Measurements from ENCODE around the gene BMPR2.
"Not testable (repeated sequence)": the region's sequence is repeated elsewhere in the genome, so short reads cannot be mapped to it uniquely, and the experiment has no call there.

BMPR2 gene

DNA sequence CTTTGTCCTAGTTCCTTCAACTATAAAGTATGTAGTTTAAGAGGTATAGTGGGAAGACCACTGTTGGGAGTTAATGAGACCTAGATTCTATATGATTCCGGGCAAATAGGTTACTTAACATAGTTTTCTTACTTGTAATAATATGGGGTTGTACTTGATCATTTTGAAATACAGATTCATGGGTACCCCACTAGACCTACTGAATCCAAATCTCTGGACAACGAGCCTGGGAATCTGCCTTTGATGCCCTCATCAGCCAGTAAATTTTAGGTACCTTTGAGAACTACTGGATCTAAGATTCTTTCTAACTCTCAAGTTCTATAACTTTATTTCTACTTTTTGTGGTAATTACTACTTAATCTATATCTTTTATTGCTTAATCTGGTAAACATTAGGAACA is 6.6 kb downstream of the BMPR2 start:
- no peak for DNase-seq (ENCODE audit: low read depth)

DNA sequence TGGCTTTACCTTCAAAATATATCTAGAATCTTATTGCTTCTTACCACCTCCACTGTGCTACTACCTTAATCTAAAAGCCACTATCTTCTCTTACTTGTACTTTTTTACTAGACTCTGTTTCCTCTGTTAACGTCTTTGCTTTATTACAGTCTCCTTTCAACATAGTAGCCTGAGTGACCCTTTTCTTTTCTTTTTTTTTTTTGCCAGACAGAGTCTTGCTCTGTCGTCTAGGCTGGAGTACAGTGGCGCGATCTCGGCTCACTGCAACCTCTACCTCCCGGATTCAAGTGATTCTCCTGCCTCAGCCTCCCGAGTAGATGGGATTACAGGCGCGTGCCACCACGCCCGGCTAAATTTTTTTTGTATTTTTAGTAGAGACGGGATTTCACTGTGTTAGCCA is 10.4 kb downstream of the BMPR2 start:
- not testable (repeated sequence) for DNase-seq (ENCODE audit: low read depth)

DNA sequence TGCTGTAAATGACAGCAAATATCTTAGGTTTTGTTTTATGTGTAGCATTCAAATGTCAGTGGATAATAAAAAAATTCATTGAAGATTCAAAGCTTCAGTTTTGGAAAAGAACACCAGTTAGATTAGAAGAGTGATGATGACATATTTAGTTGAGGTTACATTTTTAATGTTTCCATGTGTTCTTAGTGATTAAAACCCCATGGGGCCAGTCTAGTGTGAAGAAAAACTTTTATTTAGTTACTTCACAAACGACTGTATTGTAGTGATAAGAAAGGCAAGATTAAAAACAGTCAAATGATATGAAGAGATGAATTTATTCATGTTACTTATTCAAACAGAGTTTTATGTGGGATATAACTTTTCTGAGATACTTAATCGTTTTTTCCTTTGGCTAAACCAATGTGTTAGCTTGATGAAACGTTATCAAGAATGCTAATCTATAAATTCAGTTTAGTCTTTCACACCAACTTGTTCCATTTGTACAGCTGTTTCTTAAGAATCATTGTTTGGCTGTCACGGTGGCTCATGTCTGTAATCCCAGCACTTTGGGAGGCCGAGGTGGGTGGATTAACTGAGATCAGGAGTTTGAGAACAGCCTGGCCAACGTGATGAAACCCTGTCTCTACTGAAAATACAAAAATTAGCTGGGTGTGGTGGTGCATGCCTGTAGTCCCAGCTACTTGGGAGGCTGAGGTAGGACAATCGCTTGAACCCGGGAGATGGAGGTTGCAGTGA is 11.6 kb downstream of the BMPR2 start:
- no peak for DNase-seq (ENCODE audit: low read depth)

DNA sequence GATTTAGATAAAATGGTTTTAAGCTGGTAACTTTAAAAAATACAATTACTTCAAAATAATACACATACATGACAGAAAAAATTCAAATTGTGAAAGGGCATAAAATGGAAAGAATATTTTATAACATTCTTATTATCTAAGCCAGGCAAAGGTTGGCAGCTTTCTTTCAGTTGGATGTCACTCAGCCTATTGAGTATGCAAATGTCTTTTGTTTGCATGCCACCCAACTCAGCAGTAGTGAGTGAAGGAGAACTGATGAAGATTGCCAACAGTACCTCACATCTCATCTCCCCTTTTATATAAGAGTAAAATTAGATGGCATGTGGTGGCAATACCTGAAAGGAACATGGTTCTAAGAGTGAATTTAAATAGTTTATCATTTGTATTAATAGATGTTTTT is 24.8 kb downstream of the BMPR2 start:
- no peak for DNase-seq (ENCODE audit: low read depth)

DNA sequence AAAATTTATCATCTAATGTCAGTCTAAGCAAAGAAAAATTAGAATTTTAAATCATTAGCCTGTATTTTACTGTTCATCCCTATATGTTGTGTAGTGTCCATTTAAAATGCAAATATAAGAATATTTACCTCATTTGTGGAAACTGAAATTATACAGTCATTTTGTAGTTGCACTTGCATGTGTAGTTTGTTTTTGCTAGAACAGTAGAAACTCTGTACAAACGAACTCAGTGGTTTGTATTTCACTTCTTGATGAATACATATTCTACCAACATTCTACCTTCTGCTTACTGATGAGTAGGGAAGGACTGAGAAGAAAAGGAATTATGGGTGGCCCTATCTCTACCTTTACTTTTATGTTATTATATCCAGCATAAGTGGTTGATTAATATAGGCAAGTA is 29.7 kb downstream of the BMPR2 start:
- no peak for DNase-seq (ENCODE audit: low read depth)

DNA sequence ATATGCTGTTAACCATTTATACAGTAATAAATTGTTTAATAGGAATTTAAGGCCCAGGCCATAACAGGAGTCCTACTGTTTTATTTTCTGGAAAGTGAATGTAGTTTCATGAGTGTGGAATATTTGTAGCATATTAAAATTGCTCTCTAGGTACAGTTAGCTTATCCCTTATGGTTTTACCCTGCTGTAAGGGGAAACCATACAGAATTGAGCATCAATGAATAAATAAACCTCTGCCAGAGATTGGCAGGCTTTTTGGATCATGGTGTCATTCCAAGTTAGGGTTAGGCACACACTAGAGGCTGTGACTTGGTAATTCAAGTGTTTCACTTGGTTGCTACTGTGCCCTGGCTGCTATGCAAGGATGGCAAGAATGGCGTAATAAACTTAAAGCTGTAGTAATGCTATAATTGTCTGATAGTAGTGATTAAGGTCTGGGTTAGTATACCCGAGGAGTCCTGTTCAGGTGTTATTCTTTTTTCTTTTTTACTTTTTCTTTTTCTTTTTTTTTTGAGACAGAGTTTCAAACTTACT is 30.4 kb downstream of the BMPR2 start:
- no peak for DNase-seq (ENCODE audit: low read depth)

DNA sequence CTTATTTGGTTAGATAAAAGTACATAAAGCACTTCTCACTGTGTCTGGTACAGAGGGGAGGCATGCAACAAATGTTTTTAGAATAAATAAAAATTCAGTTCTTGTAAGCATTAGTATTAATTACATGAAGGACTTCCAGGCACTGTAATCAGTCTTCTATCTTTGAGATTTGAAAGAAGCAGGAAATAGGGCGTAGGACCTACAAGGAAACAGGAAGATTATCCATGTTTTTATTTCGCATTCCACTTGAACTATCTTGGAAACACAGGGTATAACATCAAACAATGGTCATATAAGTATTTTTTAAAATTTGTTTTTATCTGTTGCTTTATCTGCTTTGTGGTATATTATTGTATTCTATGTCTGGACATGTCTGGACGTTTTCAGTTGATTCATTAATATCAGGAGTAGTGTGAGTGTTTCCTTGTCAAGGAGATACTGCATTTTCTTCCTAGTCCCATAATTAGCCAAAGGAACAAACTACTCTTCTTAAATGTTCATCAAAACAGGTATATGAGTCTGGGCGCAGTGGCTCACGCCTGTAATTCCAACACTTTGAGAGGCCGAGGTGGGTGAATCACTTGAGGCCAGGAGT is 32.5 kb downstream of the BMPR2 start:
- no peak for DNase-seq (ENCODE audit: low read depth)

DNA sequence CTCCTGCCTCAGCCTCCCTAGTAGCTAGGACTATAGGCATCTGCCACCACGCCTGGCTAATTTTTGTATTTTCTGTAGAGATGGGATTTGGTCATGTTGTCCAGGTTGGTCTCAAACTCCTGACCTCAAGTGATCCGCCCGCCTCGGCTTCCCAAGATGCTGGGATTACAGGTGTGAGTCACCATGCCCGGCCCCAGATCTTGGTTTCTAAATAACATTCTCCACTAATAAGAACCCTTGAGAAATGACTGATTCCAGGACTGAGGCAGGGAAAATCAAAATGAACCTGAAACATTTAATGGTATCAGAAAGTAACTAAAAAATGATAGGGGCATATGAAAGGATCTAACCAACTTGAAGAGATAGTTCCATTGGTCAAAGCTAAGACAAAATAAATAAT is 34.0 kb downstream of the BMPR2 start:
- no peak for DNase-seq (ENCODE audit: low read depth)

DNA sequence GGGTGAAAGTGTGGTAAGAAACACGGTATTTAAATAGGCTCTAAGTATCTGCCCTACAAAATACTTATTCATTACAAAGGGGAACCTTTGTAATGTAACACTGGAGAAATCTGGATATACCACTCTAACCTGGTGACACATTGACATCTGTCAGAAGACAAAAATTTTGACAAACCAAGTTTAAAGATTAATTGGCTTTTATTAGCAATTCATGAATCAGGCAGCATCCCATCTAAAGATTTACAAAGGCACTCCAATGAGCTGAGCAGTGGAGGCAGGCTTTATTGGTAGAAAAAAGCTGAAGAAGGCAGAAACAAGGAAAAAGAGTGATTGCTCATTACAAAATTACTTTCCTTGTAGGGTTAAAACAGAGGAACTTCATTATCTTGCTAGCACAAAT is 35.0 kb downstream of the BMPR2 start:
- DNase-seq (ENCODE audit: low read depth): no peak

DNA sequence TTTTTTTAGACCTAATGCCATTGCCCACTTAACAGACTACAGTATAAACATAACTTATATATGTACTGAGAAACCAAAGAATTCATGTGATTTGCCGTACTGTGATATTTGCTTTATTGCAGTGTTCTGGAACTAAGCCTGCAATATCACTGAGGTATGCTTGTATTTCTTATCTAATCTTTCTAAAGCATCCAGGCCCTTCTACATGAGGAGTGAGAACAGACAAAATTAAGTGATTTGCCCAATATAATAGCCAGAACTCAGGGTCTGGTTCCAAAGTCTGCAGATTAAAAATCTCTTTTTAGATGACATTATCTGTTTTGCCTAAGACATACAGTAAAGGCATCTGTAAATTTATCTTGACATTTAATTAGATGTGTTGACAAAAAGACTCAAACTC is 41.9 kb downstream of the BMPR2 start:
- no peak for DNase-seq (ENCODE audit: low read depth)

DNA sequence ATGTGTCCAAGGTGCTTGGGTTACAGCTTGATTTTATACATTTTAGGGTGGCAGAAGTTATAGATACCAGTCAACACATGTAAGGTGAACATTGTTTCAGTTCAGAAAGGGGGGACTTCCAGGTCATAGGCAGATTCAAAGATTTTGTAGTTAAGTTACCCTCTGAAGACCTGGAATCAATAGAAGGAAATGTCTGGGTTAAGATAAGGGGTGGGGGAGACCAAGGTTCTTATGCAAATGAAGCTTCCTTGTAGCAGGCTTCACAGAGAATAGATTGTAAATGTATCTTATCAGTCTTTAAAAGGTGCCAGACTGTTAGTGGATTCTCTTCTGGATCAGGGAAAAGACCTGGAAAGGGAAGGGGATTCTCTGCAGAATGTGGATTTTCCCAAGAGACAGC is 42.4 kb downstream of the BMPR2 start:
- DNase-seq (ENCODE audit: low read depth): no peak

DNA sequence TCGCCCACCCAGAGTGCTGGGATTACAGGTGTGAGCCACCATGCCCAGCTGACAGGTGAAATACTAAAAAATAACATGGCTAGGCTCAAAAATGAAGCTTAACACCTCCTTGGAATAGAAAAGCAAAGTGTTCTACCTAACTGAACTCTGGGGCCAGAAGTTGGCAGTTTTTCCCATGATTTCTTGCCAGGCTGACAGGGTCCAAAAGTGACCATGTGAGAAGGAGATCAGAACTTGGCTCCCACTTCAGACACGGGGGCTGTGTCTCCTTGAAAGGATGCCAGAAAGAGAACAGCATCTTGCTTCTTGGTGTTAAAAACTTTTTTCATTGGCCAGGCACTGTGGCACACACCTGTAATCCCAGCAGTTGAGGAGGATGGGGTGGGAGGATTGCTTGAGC is 47.0 kb downstream of the BMPR2 start:
- DNase-seq (ENCODE audit: low read depth): no peak

DNA sequence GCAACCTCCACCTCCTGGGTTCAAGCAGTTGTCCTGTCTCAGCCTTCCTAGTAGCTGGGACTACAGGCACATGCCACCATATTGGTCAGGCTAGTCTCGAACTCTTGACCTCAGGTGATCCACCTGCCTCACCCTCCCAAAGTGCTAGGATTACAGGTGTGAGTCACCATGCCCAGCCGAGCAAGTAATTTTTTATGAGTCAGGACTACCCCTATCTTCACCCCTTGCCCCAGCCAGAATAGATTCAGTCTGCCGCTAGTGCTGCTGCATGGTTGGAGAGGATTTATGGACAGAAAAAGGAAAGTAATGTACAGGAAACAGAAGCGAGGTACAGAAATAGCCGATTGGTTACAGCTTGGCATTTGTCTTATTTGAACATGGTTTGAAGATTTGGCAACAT is 48.9 kb downstream of the BMPR2 start:
- no peak for DNase-seq (ENCODE audit: low read depth)

DNA sequence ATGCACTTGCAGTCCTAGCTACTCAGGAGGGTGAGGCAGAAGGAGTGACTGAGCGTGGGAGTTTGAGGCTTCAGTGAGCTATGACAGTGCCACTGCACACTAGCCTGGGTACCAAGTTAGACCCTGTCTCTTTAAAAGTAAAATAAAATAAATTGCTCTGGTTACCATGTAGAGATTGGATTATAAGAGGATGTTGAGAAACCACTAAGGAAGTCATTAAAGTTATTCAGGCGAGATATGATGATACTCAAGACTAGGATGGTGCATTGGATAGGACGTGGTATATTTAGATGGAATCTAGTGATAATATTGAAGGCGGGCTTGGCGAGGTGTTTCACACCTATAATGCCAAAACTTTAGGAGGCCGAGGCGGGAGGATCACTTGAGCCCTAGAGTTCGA is 50.6 kb downstream of the BMPR2 start:
- DNase-seq (ENCODE audit: low read depth): no peak

DNA sequence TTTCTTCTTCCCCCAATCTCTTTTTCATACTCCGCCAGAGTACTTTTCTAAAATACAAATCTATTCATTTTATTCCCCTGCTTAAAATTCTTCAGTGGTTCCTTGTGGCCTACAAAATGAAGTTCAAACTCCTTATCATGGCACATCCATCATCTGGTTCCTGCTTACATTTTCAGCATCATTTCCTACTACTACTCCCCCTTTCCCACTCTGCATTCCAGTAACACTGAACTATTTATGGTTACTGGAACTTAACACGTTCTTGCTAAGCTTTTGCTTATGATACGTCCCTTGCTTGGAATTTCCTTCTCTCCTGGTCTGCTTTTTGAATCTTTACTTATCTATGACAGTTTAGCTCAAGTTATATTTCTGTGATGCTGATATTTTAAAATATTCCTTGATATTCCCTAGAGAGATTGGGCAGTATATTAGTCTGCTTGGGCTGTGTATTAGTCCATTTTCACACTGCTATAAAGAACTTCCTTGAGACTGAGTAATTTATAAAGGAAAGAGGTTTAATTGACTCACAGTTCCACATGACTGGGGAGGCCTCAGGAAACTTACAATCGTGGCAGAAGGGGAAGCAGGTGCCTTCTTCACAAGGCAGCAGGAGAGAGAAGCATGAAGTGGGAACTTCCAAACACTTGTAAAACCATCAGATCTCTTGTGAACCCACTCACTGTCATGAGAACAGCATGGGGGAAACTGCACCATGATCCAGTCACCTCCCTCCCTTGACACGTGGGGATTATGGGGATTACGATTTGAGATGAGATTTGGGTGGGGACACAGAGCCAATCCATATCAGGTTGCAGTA is 53.2 kb downstream of the BMPR2 start:
- DNase-seq (ENCODE audit: low read depth): no peak

DNA sequence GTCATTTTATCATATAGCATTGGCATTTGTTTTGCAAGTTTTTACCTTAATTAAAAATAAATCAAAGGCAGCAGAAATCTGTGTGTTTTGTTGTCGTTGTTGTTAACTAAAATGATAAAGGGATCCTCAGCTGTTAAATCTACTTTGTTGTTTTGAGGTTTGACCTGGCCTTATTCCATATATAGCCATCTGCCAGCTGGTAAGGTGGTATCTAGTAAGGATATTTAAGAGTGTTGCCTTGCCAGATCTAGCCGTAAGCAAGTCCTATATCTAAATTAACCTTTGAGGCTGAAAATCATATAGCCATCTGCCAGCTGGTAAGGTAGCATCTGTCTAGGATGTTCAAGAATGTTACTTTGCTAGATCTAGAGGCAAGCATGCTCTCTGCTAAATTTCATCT is 56.6 kb downstream of the BMPR2 start:
- DNase-seq (ENCODE audit: low read depth): no peak

DNA sequence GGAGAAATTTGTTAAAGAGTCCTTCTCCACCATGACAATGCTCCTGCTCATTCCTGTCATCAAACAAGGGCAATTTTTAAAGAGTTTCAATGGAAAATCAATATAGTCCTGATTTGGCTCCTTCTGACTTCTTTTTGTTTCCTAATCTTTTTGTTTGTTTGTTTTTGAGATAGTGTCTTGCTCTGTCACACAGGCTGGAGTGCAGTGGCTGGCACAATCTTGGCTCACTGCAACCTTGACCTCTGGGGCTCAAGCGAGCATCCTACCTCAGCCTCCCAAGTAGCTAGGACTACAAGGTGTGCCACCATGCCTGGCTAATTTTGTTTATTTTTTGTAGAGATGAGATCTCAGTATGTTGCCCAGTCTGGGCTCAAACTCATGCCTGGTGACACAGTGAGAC is 58.3 kb downstream of the BMPR2 start:
- DNase-seq (ENCODE audit: low read depth): no peak

DNA sequence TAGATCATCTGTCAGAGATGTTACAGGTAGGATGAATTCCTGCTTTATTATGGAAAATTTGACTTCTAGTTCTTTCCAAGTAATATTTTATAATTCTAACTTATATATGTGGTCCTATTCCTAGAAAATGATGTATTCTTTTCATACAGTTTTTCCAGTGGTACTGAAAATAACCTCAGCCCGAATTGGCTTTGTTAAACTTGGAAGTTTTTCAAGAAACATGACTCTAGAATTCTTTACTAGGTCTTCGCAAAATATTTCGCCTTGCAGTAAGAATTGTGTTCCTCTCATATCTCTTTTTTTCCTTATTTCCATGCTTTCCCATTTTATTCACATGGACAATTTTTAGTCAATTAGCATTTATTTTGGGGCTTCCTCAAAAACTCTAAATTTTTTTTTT is 60.5 kb downstream of the BMPR2 start:
- no peak for DNase-seq (ENCODE audit: low read depth)

DNA sequence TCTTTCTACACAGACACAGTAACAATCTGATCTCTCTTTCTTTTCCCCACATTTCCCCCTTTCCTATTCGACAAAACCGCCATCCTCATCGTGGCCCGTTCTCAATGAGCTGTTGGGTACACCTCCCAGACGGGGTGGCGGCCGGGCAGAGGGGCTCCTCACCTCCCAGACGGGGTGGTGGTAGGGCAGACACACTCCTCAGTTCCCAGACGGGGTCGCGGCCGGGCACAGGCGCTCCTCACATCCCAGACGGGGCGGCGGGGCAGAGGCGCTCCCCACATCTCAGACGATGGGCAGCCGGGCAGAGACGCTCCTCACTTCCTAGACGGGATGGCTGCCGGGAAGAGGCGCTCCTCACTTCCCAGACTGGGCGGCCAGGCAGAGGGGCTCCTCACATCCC is 64.0 kb downstream of the BMPR2 start:
- DNase-seq (ENCODE audit: low read depth): not testable (repeated sequence)

DNA sequence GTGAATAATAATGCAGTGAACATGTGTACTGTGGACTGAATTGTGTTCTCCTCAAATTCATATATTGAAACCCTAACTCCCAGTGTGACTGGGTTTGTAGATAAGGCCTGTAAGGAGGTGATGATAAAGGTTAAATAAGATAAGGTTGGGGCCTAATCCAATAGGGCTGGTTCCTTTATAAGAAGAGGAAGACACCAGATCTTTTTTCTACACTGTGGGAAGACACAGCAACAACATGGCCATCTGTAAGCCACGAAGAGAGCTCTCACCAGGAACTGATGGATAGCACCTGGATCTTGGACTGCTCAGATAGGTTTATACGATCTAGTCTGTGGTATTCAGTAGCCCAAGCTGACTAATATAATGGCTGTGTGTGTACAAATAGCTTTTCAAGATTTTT is 66.8 kb downstream of the BMPR2 start:
- no peak for DNase-seq (ENCODE audit: low read depth)

DNA sequence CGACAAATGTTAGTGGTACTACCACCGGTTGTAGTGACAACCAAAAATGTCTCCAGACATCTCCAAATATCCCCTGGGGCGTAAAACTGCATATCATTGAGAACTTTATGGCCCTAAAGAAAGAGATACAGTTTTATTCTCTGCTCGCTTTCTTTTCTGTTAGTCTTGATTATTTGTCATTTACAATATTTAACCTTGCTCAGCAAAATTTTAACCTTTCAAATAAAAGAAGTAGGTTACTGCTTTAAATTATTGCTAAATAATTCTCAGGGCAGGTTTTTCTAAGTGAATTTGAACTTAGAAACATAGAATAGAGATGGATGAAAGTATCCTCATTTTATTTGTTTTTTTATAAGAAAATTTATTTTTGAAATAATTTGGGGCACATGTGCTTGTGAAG is 67.9 kb downstream of the BMPR2 start:
- no peak for DNase-seq (ENCODE audit: low read depth)

DNA sequence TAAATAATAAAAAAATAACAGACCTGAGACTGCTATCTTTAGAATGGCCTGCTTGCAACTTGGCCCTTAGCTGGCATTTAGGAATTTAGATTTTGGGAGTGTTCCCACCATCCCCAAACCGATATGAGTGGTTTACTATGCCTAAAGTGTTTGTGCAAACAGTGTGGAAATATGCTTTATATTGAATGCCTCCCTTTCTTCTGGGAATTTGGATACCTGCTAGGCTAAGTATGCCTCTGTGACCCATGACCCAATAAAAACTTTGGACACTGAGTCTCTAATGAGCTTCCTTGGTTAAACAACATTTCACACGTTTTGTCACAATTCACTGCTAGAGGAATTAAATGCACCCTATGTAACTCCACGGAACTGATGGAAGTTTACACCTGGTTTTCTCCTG is 73.2 kb downstream of the BMPR2 start:
- DNase-seq (ENCODE audit: low read depth): no peak

DNA sequence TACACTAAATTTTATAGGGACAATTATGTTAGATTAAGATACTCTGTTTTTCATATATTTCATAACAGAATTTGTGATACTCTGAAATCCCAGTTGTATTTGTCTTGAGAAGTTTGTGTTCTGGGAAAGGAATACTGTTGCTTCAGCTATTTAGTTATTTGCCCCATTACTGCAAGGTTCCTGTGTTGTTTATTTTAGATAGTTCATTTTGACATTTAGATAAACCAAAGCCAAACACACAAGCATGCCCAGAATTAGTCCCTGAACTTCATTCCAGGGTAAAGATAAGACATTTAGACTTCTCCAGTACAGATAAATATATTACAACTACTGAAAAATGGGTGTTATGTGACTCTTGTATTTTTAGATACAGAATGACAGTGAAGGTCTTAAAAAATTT is 74.7 kb downstream of the BMPR2 start:
- DNase-seq (ENCODE audit: low read depth): no peak

Measured in stimulated activated CD4-positive, alpha-beta T cell treated with anti-CD3 and anti-CD28 coated beads, Interleukin-2, amount 100 ng/mL, for 4 hours (primary cell).